Testis (tissue), 2 donors: ENCODE data around the gene RPF1.

ENCODE experiments used
- CTCF ChIP-seq, 3 experiments: fragments of 450-650 bp in 2 of 3; fragments of 200-600 bp in 1 of 3; sonication (generic) in 1 of 3; IDR thresholded peaks; one replicate each; pipeline ENCODE4 v1.5.1; 2016 to 2019; ENCODE audit warnings: antibody characterized with exemption in 3 of 3, mild to moderate bottlenecking in 2 of 3, moderate library complexity in 1 of 3
- POLR2A ChIP-seq: fragments of 450-650 bp; IDR thresholded peaks from one replicate; pipeline ENCODE4 v1.6.1; 2017; ENCODE audit warnings: antibody characterized with exemption, mild to moderate bottlenecking, moderate library complexity

GRCh38 chr1:84476225-84476624 is 2.8 kb upstream of the RPF1 start:
- TF ChIP-seq CTCF (IDR thresholded peaks at IDR 0.05) (no peak), POLR2A (no peak)
